ENCODE data around the gene CRELD1. TPM values are rescaled to one million over a fixed set of nuclear protein-coding genes. Genes with fewer than 3 reads are reported as not detected.

Gene CRELD1
- total RNA-seq, 2 donors from 2014 or later = 19.8 to 23.6 TPM

DNA sequence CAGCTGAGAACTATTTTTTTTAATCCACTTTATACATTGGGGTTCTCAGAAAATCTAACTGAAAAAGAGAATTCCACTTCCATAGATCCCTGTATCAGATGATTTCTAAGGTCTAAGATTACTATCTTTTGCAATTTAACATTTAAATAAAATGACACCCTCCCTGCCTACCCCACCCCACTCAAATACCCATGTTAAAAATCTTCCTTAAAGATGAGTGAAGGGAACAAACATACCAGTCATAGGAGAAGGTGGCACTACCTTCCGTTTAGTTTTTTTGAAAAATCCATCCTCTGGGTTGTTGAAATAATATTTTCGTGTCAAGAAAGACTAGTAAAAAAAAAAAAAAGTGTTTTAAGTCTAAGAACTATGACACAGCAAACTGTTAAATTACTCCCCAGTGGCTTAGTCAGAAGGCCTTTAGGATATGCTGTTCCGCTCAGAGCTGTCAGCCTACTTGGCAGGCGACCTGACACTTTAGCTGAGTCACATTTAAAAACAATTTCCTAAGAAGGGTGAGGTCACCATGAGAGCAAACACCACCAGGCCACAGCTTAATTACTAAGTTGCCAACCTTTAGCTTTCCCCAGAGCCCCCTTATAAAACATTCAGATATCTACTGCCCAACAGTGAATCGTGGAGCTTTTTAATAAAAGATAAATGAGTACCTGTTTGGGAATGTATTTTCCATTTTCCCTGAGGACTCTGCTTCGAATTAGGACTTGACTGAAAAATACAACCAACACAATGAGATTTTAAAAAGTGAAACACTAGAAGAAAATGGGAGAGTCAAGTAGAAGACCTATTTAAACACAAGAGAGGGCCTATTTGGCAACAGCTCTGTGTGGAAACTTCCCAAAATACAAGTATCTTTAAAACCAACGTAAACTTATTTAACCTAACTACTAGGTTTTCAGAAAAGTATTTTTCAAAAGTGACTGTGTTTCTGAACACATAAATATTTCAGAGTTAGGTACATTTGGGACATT is 43.4 kb downstream of the CRELD1 start:
- H3K27me3 ChIP-seq = no peaks in the 10 kb centered on the region
- H3K36me3 ChIP-seq (replicated peaks in 1 of 2; ENCODE audit: insufficient read depth in 1 of 2, low read depth in 2 of 2) = peaks cover 0 to 10% of the 10 kb centered on the region in 2 donors
- H3K9me3 ChIP-seq = no peaks in the 10 kb centered on the region
- peak overlapping the region; percentile 53 to 84 (median 68) for H3K27ac ChIP-seq
- WGBS, 2 donors = 30 to 32% methylated on average over 7 of the region's 7 CpGs
- intact Hi-C loops (cut with DNase I) = no loop called here
- H3K4me3 ChIP-seq = no peak overlapping the region
- peaks cover 9% of the 10 kb centered on the region for H3K4me1 ChIP-seq
- TF ChIP-seq POLR2A (IDR thresholded peaks at IDR 0.05) = no peak
- TF ChIP-seq, protein P1, sequence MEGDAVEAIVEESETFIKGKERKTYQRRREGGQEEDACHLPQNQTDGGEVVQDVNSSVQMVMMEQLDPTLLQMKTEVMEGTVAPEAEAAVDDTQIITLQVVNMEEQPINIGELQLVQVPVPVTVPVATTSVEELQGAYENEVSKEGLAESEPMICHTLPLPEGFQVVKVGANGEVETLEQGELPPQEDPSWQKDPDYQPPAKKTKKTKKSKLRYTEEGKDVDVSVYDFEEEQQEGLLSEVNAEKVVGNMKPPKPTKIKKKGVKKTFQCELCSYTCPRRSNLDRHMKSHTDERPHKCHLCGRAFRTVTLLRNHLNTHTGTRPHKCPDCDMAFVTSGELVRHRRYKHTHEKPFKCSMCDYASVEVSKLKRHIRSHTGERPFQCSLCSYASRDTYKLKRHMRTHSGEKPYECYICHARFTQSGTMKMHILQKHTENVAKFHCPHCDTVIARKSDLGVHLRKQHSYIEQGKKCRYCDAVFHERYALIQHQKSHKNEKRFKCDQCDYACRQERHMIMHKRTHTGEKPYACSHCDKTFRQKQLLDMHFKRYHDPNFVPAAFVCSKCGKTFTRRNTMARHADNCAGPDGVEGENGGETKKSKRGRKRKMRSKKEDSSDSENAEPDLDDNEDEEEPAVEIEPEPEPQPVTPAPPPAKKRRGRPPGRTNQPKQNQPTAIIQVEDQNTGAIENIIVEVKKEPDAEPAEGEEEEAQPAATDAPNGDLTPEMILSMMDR (IDR thresholded peaks at IDR 0.05) = no peak
- DNase-seq (peak; percentile 79 to 93 (median 88)), ATAC-seq (peak; percentile 100)

DNA sequence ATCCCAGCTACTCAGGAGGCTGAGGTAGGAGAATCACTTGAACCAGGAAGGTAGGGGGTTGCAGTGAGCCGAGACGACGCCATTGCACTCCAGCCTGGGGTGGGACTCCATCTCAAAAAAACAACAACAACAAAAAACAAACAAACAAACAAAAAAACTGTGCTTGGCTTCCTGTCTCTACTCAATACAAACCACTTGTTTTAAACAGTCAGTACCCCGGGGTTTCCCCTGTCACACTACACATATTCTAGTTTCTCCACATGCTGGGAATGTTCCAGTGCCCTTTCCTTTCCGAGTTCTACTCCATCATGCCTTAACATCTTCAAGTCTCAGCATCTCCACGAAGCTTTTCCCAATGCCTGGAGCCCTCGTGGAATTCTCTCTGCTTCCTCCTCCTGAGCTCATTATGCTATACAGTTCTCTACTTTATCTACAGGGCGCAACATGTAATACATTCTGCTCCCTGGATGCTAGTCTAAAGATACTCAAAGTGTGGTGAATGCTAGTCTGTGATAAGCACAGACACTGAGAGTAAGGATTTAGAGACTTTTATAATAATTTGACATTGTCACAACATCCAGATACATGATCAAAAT is 45.2 kb downstream of the CRELD1 start:
- DNase-seq (no peak), ATAC-seq (no peak)
- H3K27me3 ChIP-seq = no peaks in the 10 kb centered on the region
- WGBS, 2 donors = 83 to 87% methylated on average over 8 of the region's 8 CpGs
- intact Hi-C loops (cut with DNase I) = no loop called here
- H3K27ac ChIP-seq = no peak overlapping the region
- no peaks in the 10 kb centered on the region for H3K36me3 ChIP-seq (replicated peaks in 1 of 2; ENCODE audit: insufficient read depth in 1 of 2, low read depth in 2 of 2)
- peaks cover 9% of the 10 kb centered on the region for H3K4me1 ChIP-seq
- no peak for TF ChIP-seq POLR2A (IDR thresholded peaks at IDR 0.05)
- TF ChIP-seq, protein P1 (IDR thresholded peaks at IDR 0.05) = no peak
- no peak overlapping the region for H3K4me3 ChIP-seq
- H3K9me3 ChIP-seq = no peaks in the 10 kb centered on the region

DNA sequence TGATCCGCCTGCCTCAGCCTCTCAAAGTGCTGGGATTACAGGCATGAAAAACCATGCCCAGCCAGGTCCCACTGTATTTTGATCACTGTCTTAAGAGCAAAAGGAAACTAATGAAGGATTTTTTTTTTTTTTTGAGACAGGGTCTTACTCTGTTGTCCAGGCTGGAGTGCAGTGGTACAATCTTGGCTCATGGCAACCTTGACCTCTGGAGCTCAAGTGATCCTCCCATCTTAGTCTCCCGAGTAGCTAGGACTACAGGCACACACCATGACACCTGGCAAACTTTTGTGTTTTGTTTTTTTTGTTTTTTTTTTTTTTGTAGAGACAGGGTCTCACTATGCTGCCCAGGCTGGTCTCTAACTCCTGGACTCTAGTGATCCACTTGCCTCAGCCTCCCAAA is 46.6 kb downstream of the CRELD1 start:
- TF ChIP-seq POLR2A (IDR thresholded peaks at IDR 0.05) = no peak
- TF ChIP-seq, protein P1 (IDR thresholded peaks at IDR 0.05) = no peak
- WGBS, 2 donors = 95 to 100% methylated on average over 2 of the region's 2 CpGs
- peaks cover 21% of the 10 kb centered on the region for H3K4me1 ChIP-seq
- H3K4me3 ChIP-seq = no peak overlapping the region
- H3K9me3 ChIP-seq = no peaks in the 10 kb centered on the region
- H3K27ac ChIP-seq = no peak overlapping the region
- ATAC-seq (no peak), DNase-seq (no peak)
- no peaks in the 10 kb centered on the region for H3K27me3 ChIP-seq
- H3K36me3 ChIP-seq (replicated peaks in 1 of 2; ENCODE audit: insufficient read depth in 1 of 2, low read depth in 2 of 2) = no peaks in the 10 kb centered on the region
- intact Hi-C loops (cut with DNase I) = no loop called here

DNA sequence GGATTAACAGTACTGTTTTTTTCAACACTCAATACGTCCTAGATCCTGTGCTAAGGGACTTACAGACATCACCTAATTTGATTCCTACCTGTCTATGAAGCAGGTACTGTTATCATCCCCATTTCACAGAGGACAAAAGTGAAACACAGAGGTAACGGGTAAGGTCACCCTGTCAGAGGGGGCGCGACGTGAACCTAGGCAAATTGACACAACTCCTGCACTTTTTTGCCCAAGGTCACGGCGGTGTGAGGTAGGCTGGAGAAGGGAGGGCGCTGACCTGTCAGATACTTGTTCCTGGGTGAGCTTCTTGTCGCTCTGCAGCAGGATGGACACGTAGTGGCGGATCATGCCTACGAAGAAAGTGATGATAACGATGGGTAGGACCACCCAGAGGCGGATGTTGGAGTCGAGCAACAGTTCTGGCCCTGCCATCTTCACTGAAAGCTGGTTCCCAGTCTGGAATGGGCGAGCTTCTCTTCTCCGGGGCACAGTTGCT is 52.6 kb downstream of the CRELD1 start:
- Histone ChIP-seq H3K27me3 (no peaks in the 10 kb centered on the region), H3K27ac (peak overlapping the region; percentile 4 to 80 (median 60)), H3K4me1 (peaks cover 27% of the 10 kb centered on the region), H3K4me3 (peak overlapping the region; percentile 63 to 87), H3K36me3 (replicated peaks in 1 of 2; ENCODE audit: insufficient read depth in 1 of 2, low read depth in 2 of 2) (no peaks in the 10 kb centered on the region), H3K9me3 (no peaks in the 10 kb centered on the region)
- WGBS, 2 donors = 0% methylated on average over 5 to 17 of the region's 17 CpGs
- intact Hi-C loops (cut with DNase I) = no loop called here
- TF ChIP-seq, protein P1 (IDR thresholded peaks at IDR 0.05) = no peak
- no peak for TF ChIP-seq POLR2A (IDR thresholded peaks at IDR 0.05)
- ATAC-seq (peak; percentile 39), DNase-seq (peak in 3 of 4 donors; percentile 22 to 29 (median 28))

All from body of pancreas (tissue), 4 donors.